ENCODE results near the gene THAP9. TPM values are rescaled to one million over a fixed set of nuclear protein-coding genes. Genes with fewer than 3 reads are reported as not detected.
"Not testable (repeated sequence)": the region's sequence is repeated elsewhere in the genome, so short reads cannot be mapped to it uniquely, and the experiment has no call there.

The THAP9 gene, protein sequence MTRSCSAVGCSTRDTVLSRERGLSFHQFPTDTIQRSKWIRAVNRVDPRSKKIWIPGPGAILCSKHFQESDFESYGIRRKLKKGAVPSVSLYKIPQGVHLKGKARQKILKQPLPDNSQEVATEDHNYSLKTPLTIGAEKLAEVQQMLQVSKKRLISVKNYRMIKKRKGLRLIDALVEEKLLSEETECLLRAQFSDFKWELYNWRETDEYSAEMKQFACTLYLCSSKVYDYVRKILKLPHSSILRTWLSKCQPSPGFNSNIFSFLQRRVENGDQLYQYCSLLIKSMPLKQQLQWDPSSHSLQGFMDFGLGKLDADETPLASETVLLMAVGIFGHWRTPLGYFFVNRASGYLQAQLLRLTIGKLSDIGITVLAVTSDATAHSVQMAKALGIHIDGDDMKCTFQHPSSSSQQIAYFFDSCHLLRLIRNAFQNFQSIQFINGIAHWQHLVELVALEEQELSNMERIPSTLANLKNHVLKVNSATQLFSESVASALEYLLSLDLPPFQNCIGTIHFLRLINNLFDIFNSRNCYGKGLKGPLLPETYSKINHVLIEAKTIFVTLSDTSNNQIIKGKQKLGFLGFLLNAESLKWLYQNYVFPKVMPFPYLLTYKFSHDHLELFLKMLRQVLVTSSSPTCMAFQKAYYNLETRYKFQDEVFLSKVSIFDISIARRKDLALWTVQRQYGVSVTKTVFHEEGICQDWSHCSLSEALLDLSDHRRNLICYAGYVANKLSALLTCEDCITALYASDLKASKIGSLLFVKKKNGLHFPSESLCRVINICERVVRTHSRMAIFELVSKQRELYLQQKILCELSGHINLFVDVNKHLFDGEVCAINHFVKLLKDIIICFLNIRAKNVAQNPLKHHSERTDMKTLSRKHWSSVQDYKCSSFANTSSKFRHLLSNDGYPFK
- 4.3 and 5.1 TPM in 2 replicates for total RNA-seq

DNA sequence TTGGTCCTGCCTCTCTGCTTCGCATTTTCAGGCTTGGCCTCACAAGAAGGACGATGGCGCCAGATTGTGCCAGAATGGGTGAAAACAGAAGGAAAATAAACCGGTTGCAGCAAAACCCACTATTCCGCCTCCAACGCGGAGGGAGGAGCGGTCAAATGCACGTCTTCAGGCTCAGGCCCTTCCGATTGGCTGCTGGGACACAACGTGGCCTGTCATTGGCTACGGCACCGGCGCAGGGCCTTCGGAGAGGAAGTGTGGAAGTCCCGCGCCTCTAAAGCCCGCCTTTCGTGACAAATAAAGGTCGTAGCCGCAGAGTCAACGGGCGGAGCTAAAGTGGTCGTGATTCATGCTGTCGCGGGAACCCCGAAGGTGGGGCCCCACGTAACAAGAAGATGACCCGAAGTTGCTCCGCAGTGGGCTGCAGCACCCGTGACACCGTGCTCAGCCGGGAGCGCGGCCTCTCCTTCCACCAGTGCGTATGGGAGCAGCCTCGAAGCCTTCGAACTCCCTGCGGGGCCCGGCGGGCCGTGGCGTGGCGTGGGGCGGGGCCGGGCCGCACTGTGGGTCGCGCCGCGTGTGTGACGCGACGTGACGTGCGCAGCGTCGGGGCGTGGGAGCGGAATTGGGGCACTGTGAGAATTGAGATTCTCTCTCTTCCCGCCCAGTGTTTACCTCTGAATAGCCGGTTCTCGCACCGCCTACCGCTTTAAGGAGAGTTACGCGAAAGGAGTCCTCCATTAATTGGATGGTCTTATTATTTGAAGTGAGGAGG, at the start of gene THAP9:
Gene THAP9, plus strand, starts transcription at position 325 of the 772 bp plus-strand sequence. Its CDS starts 68 bp downstream, at position 393.
- DNase-seq (ENCODE audit: low read depth, low spot score) = peak; percentile 99

DNA sequence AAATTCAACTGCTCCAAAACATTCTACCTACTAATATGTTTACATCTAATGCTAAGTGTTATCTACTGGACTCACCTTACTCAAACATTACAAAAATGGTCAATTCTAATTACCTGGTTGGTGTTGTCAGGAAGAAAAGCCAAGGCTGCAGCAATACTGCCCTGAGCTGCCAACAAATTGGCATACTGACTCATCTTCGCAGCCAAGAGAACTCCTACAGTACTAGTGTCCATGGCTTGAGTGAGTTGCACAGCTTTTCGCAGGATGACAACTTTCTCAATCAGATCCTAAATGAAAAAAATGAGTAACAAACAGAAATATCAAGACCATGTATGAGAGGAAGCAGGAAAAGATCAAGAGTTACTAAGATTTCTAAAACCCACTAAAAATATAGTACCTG, 49.2 kb upstream of the THAP9 start:
- no peak for DNase-seq (ENCODE audit: low read depth, low spot score)

DNA sequence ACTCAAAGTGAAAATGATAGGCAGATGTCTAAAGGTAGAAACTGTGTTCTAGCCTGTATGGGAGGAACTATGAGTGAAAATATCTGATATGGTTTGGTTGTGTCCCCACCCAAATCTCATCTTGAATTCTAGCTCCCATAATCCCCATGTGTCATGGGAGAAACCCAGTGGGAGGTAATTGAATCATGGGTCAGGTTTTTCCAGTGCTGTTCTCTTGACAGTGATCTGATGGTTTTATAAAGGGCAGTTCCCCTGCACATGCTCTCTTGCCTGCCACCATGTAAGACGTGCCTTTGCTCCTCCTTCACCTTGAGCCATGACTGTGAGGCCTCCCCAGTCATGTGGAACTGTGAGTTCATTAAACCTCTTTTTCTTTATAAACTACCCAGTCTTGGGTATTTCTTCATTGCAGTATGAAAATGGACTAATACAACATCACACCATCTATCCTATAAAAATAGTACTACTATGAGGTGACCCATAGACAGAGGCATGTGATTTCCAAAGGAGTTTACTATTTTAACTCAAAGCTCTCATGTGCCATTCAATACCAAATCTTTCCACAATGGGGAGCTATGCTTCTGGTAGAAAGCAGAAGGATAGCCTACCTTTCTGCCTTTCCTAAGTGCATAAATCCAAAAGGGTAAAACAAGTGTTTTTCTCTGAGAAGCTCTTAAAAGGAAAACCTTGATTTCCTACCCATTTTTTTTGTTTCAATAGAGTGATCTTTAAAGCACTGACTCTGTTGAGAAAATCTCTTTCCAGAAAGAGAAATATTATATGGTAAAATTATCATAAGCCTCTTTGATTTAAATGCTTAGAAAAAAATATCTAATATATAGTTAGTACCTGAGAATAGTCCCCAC, 48.4 kb upstream of the THAP9 start:
- no peak for DNase-seq (ENCODE audit: low read depth, low spot score)

DNA sequence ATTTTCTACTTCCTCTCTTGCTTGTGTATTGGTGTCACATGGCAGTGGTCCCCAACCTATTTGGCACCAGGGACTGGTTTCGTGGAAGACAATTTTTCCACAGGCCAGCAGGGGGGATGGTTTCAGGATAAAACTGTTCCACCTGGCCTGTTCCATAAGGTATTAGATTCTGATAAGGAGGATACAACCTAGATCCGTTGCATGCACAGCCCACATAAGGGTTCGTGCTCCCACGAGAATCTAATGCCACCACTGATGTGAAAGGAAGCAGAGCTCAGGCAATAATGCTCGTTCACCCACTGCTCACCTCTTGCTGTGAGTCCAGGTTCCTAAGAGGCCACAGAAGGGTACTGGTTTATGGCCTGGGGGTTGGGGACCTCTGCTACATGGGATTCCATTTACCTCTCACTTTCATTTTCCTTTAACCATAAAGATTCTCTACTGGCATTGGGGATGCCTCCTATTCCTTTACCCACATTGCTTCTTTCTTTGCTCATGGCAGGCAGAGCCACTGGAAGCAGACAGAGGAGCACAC, 47.7 kb upstream of the THAP9 start:
- no peak for DNase-seq (ENCODE audit: low read depth, low spot score)

DNA sequence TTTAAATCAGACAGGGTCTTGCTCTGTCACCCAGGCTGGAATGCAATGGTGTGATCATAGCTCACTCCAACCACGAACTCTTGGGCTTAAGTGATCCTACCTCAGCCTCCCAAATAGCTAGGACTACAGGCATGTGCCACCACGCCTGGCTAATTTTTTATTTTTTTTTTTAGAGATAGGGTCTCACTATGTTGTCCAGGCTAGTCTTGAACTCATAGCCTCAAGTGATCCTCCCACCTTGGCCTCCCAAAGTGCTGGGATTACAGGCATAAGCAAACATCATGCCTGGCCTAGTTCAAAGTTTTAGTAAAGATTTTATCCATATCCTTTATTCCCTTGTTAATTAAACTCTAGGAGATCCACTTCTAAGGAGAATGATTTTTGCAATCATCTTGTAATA, 40.0 kb upstream of the THAP9 start:
- DNase-seq (ENCODE audit: low read depth, low spot score) = not testable (repeated sequence)

DNA sequence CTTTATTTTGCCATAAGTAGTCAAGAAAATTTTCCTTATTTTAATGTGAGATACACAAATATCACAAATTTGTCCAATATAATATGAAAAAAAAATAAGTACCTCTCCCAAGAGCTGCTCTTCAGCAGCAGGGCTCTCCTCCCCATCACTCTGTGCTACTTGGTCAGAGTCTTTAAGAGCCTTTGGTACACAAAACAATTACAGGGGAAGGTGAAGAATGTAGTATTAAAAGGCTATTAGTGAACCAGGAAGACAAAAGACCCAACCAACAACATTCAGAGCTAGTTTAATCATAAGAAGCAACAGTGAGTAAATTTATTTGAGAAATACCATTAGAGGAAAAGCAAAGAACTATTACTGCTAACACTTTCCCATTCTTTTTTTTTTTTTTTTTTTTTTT, 39.0 kb upstream of the THAP9 start:
- no peak for DNase-seq (ENCODE audit: low read depth, low spot score)

DNA sequence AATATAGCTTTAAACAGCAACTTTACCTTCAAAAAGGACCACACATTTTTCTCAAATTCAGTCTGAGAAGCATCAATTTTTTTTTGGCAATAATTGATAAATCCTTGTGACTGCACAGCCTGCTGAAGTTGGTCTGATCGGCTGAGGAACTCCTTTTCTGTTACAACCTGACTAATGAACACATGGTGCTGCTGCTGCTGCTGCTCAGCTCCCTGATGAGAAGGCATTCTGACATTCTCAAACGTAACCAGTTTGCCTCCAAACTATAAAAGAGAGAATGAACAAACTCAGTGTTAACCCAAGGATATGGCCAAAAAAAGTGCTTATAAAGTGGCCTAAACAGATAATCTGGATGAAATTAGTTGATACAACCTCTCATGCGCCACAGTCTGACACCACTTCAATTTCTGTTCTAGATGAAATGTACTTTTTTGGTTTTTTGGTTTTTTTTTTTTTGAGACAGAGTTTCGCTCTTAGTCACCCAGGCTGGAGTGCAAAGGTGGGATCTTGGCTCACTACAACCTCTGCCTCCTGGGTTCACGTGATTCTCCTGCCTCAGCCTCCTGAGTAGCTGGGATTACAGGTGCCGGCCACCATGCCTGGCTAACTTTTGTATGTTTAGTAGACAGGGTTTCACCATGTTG, 36.1 kb upstream of the THAP9 start:
- no peak for DNase-seq (ENCODE audit: low read depth, low spot score)

DNA sequence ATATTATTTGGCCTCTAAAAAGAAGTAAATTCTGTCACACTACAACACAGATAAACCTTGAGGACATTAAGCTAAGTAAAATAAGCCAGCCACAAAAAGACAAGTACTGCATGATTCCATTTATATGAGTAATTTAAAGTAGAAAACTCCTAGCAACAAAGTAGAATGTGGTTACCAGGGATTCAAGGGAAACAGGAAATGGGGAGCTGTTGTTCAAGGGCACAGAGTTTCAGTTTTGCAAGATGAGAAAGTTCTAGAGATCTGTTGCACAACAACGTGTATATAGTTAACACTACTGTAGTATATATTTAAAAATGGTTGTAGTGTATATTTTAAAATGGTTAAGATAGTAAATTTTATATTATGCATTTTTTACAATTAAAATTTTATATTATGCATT, 34.9 kb upstream of the THAP9 start:
- DNase-seq (ENCODE audit: low read depth, low spot score) = peak; percentile 66

DNA sequence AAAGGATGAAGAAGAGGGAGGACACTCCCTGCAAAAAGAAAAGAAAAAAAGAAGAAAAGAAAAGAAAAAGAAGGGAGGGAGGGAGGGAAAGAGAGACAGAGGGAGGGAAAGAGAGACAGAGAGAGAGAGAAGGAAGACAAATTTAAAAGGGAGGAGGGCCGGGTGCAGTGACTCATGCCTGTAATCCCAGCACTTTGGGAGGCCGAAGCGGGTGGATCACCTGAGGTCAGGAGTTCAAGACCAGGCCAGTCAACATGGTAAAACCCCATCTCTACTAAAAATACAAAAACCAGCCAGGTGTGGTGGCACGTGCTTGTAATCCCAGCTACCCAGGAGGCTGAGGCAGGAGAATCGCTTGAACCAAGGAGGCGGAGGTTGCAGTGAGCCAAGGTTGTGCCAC, 34.5 kb upstream of the THAP9 start:
- not testable (repeated sequence) for DNase-seq (ENCODE audit: low read depth, low spot score)

DNA sequence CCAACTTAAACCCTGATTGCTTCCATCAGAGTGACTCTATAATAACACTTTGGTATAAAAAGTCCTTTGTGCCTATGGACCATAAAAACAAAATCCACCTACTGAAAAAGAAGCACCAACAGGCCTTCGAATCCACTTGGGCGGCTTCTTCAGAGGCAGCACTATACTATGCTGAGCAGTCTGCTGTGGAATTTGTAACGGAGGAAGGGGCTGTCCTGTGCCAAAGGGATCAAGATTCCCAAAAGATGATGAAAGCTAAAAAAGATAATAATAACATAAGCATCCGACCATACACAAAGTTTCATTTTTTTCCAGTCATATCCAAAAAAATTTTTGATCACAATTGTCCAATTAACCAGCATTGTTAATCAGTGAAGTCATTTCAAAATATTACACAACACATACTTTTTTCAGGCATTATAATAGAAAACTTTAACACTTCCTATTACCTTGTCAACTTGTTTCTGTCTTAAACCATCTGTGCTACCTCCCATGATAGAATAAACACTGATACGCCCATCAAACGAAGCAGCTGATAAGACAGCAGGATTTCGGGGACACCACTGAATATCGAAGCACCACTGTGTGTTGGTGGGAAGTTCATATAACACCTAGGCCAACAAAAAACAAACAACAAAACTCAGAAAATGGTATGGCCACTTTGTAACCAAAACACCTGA, 33.7 kb upstream of the THAP9 start:
- DNase-seq (ENCODE audit: low read depth, low spot score) = no peak

DNA sequence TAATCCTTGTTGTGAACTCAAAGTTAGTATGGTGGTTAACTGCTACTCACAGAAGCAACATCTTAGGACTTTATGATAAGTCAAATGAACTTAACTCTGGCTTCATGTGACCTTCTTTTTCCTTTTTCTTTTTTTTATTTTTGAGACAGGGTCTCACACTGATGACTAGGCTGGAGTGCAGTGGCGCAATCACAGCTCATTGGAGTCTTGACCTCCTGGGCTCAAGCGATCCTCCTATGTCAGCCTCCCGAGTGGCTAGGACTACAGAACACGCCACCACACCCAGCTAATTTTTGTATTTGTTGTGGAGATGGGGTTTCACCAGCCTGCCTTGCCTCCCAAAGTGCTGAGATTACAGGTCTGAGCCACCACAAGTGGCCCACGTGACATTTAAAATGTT, 32.0 kb upstream of the THAP9 start:
- no peak for DNase-seq (ENCODE audit: low read depth, low spot score)

DNA sequence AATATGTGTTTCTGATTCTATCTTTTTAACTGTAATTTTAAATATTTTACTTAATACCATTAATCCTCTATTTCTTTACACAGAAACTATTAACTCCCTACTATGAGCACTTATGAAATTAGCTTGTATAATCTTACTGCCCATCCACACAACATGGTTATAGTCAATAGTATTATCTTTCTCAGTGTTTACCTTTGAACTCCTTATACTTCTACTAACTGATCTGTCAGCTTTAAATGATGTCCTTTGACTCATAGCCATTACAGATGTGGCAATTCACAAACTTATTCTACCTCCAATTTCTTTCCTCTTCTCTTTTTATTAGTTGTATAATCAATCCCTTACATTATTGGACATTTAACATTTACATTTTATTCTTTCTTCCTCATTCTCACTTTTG, 15.1 kb upstream of the THAP9 start:
- DNase-seq (ENCODE audit: low read depth, low spot score) = no peak

DNA sequence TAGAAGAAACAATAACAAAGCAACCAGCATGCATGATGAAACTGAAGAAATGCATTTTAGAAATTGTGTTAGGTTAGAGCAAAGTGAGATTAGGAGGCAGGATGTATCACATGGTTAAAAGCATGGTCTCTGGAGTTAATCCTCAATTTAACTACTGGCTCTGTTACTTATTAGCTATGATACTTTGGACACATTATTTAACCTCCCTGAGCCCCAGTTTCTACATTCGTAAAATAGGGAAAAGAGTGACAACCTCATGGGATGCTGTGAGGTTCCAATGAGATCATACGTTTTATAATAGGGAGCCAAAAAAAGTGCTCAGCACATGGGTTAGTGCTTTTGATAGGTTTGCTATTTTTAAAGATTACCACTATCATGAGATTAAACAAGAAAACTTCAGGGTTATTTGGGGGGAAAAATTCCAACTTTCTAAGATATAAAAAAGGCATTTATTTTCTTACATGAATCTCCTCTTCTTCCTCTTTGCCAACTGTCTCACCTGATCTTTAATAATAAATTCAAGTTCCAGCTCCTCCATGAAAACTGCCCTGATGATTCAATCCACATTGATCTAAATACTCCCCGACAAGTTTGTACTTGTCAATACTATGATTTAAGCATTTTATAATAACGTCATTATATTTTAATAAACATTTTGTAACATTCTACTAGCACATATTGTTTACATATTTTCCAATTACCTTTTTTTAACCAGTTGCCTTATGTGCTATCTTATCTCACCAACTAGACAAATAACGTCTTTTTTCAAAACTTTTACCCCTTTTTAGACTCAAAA, 14.2 kb upstream of the THAP9 start:
- DNase-seq (ENCODE audit: low read depth, low spot score) = no peak

DNA sequence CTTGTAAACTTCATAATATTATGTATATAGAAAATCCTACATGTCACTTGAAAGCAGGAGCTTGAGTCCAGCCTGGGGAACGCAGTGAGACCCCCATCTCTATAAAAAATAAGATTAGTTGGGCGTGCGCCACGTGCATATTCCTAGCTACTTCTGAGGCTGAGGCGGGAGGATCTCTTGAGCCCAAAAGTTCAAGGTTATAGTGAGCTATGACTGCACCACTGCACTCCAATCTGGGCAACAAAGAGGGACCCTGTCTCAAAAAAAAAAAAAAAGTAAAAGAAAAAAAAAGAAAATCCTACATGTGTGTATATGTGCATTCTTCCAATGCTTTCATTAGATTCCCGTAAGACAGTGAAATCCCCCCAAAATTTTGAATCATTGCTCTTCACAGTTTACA, 11.2 kb upstream of the THAP9 start:
- no peak for DNase-seq (ENCODE audit: low read depth, low spot score)

DNA sequence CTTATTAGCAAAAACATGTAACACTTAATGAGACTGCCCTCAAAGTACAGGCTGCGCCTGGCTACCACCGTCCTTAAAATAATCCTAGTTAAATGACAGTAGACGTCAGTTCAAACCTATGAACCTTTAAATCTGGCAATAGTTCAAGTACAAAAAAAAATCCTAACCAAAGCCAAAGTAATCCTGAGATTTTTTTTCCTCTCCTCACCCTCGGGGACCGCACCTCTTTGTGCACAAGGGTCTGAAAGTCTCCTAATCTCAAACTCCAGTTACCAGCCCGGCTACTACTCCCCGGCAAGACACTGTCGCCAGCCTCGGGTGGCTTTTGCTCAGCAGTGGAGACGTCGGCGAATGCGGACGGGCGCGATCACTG, 10.0 kb upstream of the THAP9 start:
- no peak for DNase-seq (ENCODE audit: low read depth, low spot score)

DNA sequence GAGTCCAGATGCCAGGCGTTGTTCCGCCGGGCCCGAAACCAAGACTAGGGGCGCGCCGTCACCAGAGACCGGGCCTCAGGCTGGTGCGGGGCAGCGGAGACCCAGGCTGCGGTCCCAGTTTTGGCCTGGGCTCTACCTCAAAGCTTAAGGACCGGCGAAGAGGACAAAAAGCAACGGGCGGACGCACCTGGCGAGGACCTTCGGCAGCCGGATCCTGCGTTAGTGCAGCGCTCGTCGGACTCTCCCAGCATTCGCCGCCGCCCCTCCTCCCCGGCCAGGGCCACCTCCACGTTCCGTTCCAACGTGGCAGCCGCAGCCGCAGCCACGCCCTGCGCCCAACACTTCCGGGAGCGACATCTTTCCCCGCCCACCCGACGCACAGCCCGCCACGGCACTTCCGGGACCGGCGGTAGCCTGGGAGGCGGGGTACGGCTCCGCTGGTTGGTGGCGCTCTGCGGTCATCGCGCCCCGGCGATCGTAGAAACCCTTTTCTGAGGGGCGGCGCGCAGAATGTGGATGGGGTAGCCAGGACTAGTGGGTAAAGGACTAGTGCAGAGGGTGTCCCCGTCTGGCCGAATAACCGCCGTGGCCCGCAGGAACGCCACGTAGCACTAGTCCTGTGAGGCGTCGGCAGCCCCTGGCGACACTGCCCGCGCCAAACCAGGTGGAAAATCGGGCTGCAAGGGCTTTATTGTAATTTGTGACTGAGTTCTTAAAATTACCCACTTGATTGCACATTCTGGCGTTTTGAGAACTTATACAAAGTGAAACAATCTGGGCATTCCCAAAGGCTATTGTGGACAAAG, 9.4 kb upstream of the THAP9 start, which contains the start of gene SEC31A:
Gene SEC31A, minus strand, starts transcription at position 253 of the 806 bp plus-strand sequence. CDS start 9,217 bp downstream, outside the sequence.
- DNase-seq (ENCODE audit: low read depth, low spot score) = peak; percentile 78

DNA sequence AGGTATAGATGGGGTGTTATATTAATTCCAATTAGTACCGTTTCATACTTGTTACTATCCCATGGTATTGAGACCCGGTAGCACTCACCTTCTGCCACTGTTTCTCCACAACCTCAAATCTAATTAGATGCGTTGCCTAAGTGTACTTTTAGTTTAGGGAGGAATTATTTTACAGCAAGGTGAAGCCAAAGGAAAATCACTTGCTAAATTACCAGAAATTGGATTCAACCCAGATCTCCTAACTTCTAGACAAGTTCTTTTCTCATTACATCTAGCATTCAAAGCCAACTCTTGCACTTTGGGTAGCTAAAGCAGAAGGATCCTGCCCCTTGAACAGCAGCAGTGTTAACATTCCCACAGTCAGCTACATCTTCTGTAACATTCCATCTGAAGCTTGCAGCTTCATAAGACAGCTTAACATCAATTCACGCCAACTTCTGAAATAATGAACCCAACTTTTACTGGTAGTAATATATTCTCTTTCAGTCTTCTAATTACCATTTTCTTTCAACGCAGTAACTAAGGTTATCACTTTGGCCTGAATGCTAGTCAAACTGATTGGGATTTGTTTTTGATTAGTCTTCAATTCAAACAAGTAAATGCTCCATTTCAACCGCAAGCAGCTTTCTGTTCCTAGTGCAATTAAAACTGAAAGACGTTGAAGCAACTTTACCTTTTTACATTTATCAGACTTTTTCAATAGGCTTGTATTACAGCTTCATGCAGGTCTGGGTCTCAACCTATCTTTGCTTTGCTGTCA, 8.6 kb upstream of the THAP9 start:
- DNase-seq (ENCODE audit: low read depth, low spot score) = no peak

Data from pulmonary artery endothelial cell (primary cell).